ENCODE data around the gene JAG1.

DNA sequence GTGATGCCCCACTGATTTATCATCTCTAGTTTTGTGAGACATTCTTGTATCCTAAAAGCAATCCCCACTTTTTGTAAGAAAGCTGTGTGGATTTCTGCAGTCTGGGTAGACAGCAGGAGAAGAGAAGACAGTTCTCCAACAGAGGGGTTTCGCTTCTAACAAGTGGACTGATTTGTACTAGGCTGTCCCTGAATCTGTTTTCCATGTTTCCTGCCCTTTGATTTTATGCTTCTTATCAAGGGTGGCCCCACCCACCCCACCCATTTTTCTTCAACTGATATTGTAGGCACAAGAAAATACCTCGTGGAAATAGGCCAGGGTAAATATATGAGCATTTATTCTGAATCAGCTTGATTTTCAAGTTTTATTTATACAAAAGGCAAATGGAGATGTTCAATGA, 25.7 kb upstream of the JAG1 start:
- TF ChIP-seq, protein P1, sequence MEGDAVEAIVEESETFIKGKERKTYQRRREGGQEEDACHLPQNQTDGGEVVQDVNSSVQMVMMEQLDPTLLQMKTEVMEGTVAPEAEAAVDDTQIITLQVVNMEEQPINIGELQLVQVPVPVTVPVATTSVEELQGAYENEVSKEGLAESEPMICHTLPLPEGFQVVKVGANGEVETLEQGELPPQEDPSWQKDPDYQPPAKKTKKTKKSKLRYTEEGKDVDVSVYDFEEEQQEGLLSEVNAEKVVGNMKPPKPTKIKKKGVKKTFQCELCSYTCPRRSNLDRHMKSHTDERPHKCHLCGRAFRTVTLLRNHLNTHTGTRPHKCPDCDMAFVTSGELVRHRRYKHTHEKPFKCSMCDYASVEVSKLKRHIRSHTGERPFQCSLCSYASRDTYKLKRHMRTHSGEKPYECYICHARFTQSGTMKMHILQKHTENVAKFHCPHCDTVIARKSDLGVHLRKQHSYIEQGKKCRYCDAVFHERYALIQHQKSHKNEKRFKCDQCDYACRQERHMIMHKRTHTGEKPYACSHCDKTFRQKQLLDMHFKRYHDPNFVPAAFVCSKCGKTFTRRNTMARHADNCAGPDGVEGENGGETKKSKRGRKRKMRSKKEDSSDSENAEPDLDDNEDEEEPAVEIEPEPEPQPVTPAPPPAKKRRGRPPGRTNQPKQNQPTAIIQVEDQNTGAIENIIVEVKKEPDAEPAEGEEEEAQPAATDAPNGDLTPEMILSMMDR (IDR thresholded peaks at IDR 0.05; ENCODE audit: poor library complexity, severe bottlenecking): no peak
- TF ChIP-seq SMC3 (conservative IDR thresholded peaks at IDR 0.05; ENCODE audit: poor library complexity): no peak
- no peak for TF ChIP-seq POLR2AphosphoS5 (IDR thresholded peaks at IDR 0.05)
- no peak for TF ChIP-seq RAD21 (conservative IDR thresholded peaks at IDR 0.05)

All from neural cell (in vitro differentiated cells).